GM18505 (cell line): ENCODE measurements around the gene DENND4C.
"Not testable (repeated sequence)": the region's sequence is repeated elsewhere in the genome, so short reads cannot be mapped to it uniquely, and the experiment has no call there.

Experiments used
- ATAC-seq: cut with Tn5 transposase; IDR thresholded peaks from one replicate; pipeline ENCODE4 v1.9.1; 2021; ENCODE audit not compliant: unreplicated experiment
- POLR2A ChIP-seq: IDR thresholded peaks from 4 replicates; pipeline ENCODE4 v1.6.1; 2011; ENCODE audit warnings: borderline replicate concordance; ENCODE audit not compliant: insufficient read depth, insufficient read length; ENCODE audit errors: extremely low read depth

The DENND4C gene

GRCh38 chr9:19385786-19386501 is 155.5 kb downstream of the DENND4C start:
- ATAC-seq = no peak

GRCh38 chr9:19386502-19387044 is 156.1 kb downstream of the DENND4C start:
- no peak for ATAC-seq
- no peak for TF ChIP-seq POLR2A

More at GRCh38 chr9:19385786-19386501, 155.5 kb downstream of the DENND4C start:
- no peak for TF ChIP-seq POLR2A

- TF ChIP-seq POLR2A = no peak
- no peak for ATAC-seq
Measured at GRCh38 chr9:19387317-19387716, 156.8 kb downstream of the DENND4C start.

GRCh38 chr9:19389539-19389938 is 159.0 kb downstream of the DENND4C start:
- not testable (repeated sequence) for ATAC-seq

- no peak for ATAC-seq
Measured at GRCh38 chr9:19397845-19398244, 167.4 kb downstream of the DENND4C start.

GRCh38 chr9:19403231-19403630 is 172.7 kb downstream of the DENND4C start:
- ATAC-seq = not testable (repeated sequence)

More at GRCh38 chr9:19397845-19398244, 167.4 kb downstream of the DENND4C start:
- no peak for TF ChIP-seq POLR2A

- no peak for ATAC-seq
Measured at GRCh38 chr9:19404283-19405075, 174.0 kb downstream of the DENND4C start.

GRCh38 chr9:19405771-19406170 is 175.3 kb downstream of the DENND4C start:
- TF ChIP-seq POLR2A = no peak
- no peak for ATAC-seq

More at GRCh38 chr9:19404283-19405075, 174.0 kb downstream of the DENND4C start:
- no peak for TF ChIP-seq POLR2A

- TF ChIP-seq POLR2A = no peak
- no peak for ATAC-seq
Measured at GRCh38 chr9:19408316-19408692, 177.8 kb downstream of the DENND4C start.

GRCh38 chr9:19408693-19409400 is 178.4 kb downstream of the DENND4C start, which contains the start of gene ACER2:
Gene ACER2 (plus strand): TSS chr9:19409009. CDS start chr9:19409085, 76 bp downstream.
- ATAC-seq = peak; percentile 97
- peak; percentile 86 for TF ChIP-seq POLR2A

GRCh38 chr9:19409401-19410194 is 179.1 kb downstream of the DENND4C start:
- peak; percentile 6 for ATAC-seq
- TF ChIP-seq POLR2A = no peak

GRCh38 chr9:19410195-19410503 is 179.7 kb downstream of the DENND4C start:
- ATAC-seq = no peak

GRCh38 chr9:19410594-19410993 is 180.1 kb downstream of the DENND4C start:
- TF ChIP-seq POLR2A = no peak
- no peak for ATAC-seq

More at GRCh38 chr9:19410195-19410503, 179.7 kb downstream of the DENND4C start:
- TF ChIP-seq POLR2A = no peak
